HG03378 (cell line): ENCODE data around the gene MITF.

ENCODE experiments used
- ATAC-seq: cut with Tn5 transposase; IDR thresholded peaks from one replicate; pipeline ENCODE4 v1.9.1; 2021; ENCODE audit warnings: mild to moderate bottlenecking, moderate library complexity; ENCODE audit not compliant: unreplicated experiment

Gene MITF

DNA sequence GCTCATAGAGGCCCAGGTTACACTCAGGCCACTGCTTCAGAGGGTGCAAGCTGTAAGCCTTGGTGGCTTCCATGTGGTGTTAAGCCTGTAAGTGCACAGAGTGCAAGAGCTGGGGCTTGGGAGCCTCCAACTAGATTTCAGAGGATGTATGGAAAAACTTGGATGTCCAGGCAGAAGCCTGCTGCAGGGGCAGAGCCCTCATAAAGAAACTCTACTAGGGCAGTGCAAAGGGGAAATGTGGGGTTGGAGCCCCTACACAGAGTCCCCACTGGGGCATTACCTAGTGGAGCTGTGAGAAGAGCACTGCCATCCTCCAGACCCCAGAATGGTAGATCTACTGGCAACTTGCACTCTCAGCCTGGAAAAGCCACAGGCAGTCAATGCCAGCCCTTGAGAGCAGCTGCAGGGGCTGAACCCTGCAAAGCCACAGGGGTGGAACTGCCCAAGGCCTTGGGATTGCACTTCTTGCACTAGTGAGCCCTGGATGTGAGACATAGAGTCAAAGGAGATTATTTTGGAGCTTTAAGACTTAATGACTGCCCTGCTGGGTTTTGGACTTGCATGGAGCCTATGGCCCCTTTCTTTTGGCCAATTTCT, 14.0 kb downstream of the MITF start:
- no peak for ATAC-seq

DNA sequence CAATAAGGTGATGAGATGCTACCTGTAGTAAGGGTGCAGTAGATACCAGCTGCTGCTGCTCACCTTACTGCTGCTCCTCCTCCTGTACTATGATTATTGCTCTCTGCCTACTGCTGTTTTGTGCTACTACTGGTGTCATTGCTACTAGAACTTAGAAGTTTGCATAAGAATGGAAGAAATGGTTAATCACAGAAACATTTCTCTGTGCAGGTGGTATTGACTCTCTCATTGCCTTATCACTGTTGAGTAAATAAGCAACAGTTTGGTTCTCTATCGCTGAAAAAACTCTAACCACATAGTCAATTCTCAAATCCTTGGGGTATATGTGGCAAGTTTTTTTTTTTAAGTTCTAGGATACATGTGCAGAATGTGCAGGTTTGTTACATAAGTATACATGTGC, 16.5 kb downstream of the MITF start:
- ATAC-seq = no peak

DNA sequence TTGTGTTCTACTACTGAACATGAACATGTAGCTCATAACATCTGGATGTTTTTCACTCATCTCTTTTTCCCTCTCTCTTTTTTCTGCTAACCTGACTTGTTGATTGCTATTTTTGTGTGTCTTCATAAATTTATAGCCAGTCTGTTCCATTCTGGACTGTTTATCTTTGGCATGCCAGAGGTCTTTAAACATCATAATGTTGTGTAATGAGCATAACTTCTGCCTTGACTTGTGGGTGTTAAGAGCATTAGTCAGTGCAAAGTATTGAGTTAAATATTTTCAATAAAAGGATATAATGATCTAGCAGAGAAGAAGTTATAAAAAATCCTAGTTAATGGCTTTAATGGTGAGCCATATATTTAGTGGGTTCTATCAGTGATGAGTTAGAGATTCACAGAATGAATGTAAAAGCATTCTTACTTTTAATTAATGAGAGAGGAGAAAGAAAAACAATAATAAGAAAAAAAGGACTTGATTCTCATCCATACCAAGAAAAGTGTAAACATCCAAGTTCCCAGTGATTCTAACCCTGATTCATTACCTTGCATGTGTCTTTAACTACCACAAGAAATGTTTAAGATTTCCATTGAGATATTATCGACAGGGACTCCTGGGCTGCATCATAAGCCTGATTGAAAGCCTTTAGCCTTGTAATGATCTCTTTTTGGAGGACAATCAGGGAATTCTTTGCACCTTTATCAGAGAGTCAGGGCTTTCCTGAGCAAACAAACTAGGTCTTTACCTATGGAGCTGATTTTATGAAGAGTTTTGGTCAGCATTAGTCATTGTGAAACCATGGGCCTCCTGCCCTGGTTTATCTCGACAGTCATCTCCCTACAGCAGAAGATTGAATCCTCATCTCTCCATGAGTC, 22.9 kb downstream of the MITF start:
- ATAC-seq = peak; percentile 55

DNA sequence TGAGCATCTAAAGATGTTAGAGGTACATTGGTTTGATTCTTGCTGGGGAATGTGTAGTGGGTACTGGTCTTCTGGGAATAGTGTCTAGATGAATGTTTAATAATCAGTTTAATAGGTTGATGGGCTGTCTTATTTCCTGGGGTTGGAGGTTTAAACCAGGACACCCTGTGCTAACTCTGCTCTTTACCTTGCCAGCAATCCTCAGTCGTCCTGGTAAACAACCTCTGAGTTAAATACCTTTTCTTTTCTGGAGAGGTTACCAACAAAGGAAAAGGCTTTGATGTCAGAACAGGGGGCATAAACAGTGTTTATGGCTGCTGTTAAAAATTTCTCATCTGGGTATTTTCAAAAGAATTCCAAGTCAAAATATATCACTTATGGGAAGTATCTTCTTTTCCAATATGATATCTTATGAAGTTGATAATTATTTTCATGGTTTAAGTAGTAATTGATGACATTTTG, 23.5 kb downstream of the MITF start:
- no peak for ATAC-seq

DNA sequence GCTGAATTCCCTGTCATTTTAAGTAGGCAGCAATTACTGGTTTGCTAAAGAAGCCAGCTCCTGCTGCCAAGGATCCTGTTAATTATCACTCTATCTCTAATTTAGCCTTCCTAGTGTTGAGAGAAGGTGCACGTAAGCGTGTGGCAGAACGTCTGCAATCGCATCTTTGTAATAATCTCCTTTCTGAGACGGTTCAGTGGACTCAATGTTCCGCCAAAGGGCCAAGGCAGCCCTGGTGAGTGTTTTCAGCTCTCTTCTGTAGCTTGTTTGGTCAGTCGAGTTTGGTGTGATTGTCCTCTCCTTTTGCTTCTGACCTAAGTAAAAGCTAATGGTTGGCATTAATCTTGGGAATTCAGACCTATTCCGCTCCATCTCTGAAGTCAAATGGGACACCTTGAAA, 24.2 kb downstream of the MITF start:
- ATAC-seq = no peak

DNA sequence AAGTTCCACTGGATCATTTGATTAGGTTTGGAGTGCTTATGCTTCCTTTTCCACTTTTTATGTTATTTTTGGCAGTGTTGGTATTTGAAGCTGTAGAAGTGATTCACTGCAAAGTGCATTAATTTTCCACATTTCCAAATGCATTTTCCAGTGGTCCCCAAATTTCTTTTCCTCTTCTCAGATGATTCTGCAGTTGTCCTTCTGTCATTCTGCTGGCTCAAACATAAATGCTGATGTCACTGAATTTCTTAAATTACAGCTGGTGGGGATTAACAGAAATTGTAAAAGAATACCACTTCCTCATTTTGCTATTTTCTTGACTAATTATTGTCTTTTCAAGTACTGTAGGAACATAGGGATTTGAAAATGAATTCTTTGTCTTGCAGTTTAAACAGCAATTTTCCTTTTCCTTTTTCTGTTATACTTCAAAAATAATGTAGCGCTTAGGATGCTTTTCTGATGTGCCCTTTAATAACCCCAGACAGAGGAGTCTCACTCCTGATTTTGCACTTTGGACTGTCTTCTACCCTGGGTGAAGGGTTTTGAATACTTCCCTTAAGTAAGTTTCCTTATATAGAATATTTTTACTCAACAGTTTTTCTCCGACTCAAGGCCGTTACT, 25.0 kb downstream of the MITF start:
- ATAC-seq = peak; percentile 69

DNA sequence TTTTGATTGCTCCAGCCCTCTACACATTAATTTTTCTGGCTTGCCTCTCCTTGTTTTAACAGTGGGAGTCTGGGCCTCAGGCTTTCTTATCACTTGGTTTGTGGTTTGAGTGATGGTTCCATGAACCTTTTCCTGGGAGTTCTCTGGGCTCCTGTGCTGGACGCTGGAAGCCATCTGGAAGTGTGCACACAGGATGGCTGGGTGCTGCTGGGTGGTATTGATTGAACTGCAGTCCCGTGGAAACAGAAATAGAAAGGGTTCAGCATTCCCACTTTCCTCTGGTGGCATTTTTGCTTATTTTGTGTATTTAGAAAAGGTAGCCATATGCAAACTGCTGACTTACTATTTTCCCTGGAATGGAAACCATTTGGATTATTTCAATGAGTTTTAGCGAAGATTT, 25.6 kb downstream of the MITF start:
- ATAC-seq = no peak

DNA sequence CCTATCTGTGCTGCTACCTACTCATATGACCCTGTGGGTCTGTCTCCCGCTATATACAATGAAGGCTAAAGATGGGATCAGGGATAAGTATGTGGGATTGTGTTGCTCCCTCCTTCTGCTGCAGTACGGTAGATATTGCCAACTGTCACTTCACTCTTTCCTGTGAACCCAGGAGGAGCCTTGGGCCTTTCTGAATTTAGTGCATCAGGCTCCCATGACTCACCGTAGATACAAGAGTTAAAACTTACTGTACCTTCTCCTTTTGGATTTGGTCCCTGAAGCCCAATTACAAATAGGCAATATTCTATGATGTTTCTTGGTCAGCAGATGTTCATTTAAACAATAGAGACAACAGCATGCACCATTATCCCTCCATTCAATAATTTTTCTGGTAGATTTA, 27.4 kb downstream of the MITF start:
- no peak for ATAC-seq

DNA sequence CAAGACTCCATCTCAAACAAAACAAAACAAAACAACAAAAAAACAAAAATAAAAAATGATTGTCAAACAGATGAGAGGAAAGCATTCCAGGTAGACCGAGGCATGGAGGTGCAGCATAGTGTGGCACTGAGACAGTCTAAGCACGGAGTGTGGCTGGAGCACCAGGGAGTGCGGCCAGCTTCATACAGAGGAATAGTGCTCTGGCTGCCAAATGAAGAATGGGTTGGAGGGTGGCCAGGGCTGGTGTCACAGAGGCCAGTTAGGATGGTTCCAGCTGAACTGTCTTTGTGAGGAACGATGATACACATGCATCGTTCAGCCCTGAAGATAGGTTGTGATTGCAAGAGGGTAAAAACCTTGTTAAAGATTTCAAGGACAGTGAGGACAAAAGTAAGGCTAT, 28.3 kb downstream of the MITF start:
- no peak for ATAC-seq

DNA sequence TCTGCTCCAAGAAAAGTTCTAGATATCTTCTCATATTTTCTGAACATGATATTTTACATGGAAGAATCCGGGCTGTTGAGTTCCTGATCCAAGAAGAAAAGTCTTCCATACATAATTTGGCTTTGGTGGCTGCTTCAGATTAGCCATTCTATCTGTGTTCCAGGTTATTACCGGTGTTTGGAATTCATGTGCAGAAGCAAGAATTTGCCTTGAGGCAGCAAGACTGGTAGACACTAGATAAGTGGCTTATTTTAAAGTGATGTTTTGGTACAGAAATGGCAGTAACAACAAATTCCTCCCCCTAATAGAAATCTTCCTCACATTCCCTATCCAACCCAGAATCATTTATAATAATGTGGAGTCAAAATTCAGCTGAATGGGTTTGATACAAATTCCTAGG, 29.2 kb downstream of the MITF start:
- no peak for ATAC-seq

DNA sequence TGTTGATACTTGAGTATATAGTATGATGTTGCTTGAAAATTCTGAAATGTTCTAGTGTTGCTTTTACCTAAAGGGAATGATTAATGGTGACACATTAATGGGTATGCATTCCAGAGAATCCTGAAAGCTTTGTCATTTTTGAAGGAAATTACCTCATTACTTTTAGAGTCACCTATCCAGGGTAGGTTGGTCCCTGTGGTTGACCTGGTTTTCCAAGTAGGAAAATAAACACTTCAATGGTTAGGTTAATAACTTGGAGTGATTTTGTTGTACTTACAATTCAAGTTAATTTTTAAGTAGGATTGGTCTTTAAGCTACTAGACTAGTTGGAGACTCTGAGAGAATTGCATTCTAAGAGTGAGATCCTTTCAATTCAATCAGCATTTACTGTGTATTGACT, 31.0 kb downstream of the MITF start:
- no peak for ATAC-seq

DNA sequence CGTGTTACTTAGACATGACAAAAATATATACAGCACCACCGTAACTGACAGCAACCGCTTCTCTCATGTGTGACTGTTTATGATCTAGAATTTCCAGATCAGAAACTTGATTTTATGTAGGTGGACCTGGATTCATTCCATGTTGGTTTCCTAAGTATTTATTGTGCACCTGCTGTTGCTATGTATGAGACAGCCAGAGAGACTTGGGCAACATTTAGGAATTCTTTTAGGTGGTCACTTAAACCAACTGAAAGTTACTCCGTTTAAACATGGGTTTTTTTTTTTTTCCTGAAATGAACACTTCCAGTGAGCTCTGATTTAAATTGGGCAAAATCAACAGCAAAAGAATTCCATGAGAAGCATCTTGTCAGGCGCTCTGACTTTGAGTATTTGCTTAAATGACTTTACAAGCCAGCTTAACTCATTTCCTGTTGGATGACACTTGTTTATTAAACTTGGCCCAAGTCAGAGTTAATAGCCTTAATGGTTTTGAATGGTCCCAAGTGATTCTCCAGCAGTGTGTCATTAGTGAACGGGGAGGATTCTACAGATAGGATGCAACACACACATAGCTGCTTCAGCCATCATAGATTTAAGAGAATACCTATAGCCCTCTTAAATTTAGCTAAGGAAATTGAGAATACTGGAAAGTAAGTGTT, 31.8 kb downstream of the MITF start:
- no peak for ATAC-seq

DNA sequence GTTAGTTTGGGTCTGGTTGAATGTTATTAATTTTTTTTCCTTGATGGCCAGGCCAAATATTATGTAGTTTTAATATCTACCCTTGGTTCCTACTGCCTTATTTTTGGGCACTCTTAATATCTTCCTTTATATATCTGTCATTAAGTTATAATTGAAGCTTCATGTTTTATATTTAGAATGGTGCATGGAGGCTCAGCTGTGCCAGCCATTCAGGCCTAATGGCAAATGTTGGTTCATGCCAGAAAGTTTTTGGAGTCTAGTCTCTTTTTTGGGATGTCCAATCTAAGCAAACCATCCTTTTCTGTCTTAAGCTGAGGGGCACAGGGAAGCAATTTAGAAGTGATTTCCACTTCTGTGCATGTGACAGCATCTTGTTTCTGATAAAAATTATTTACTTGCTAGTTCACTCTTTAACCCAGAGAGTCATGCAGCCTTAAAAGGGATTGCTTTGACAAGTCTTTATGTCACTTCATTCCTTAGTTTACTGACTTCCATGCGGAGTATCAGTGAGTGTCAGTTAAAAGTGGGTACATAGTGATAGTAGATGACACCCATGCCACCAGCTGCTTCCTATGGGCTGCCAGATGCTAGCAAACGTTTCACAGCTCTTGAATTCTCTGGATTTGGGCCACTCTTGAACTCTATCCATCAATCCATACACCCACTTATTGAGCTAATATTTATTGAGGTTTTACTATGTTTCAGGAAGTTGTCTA, 33.0 kb downstream of the MITF start:
- ATAC-seq = no peak

DNA sequence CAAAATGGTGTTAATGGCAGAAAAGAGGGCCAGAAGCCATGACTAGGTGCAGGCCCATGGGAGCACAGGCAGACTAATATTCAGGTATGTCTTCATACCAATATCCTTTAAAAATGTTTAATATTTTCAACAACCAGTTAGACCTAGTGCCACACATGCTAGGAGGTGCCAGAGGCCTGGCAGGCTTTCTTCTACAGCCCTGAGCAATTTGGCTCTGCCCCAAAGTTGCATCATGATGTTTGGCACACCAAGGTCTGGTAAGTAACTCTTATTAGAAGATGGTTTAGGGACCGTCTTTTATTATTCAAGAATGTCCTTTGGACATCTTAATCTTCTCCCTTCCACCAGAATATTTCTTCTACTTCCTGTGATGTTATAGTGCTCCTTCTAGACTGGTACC, 34.8 kb downstream of the MITF start:
- no peak for ATAC-seq

DNA sequence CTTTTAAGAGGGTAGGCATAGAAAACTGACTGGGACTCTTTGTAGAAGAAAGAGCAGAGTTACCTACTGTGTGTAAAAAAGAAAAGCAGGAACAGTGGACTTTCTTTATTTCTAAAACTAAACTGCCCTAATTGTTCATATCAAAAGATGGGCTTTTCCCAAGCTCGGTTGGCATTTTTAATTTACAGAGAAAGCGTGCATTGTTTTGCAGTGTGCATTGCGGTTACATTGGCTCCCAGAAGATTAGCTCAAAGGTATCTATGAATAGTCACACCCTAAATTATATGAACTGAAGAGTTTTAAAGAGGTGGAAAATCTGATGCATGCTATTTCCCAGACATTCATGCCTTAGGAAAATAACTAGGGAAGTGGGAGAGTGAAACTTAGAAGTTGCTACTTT, 36.5 kb downstream of the MITF start:
- ATAC-seq = no peak

DNA sequence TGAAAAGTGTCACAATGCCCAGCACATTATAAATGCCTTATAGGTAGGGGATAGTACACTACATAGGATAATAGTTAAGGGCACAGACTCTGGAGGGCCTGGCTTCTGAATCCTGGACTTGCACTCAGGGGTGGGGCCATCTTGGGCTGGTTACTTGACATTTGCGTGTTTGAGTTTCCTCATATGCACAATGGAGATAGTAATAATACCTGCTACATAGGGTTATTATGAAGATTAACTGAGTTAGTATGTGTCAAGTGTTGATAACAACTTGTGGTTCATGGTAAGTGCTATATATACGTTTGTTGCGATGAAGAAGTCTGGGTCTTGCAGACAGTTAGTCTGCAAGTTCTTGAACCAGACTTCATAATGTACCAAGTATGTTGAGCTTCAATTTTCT, 37.0 kb downstream of the MITF start:
- ATAC-seq = no peak

DNA sequence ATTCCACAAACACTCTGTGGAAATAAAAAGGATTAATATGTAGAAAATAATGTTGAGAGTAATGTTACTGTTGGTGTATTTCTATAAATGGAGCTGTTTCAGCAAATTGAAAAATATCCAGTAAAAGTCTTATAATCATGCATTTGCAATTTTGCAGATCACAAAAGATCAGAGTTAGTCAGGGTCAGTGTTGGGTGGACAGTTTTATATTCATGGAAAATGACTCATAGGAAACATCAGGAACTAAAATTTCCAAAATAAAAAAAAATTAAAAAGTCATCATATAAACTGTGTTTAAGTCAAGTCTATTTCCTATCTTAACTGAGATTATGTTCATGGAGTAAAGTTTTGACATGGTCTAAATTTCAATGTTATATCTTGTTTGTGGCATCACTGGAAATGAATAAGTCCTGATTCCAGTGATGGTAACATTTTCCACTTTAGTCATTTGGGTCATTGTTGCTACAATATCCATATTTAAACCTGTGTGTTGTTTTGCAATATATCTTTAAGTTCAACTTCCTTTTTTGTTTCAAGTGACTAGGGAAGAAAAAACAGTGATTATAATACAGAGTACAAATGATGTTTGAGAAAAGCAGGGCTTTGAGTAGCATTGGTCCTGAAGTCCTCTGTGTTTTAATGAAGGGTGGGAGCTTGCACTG, 37.8 kb downstream of the MITF start:
- no peak for ATAC-seq

DNA sequence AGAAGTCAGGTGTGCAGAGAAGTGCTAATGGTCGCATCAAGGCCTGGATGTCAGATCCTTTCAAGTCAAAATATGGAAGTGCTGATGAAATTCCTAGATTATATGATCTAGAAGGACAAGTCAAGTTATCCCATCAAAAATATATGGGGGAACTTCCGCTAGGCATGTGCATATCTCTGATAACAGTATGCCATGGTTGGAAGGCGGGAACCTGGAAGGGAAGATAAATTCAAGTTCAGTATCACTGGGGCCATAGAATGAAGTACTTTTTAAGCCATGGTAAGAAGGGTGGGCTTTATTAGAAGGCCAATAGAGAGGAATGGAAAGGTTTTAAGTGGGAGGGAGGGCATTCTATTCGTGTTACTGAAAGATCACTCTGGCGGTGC, 38.3 kb downstream of the MITF start:
- ATAC-seq = no peak

DNA sequence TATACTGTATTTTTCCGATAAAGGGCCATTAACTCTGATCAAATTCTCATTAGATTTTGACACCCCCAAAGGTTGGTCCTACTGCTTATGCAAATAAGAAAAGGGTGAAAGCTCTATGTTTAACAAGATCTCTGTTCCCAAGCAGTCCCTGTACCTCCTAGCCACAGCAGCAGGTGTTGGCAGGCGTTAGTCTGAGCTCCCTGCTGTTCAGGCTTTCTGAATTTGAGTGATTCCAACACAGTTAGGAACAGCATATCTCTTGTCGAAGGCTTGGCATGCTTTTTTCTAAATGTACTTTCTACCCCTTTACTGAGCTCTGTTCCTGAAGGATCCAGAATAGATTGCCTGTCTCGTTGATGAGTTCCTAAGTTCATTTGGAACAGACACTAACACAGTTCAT, 42.3 kb downstream of the MITF start:
- no peak for ATAC-seq

DNA sequence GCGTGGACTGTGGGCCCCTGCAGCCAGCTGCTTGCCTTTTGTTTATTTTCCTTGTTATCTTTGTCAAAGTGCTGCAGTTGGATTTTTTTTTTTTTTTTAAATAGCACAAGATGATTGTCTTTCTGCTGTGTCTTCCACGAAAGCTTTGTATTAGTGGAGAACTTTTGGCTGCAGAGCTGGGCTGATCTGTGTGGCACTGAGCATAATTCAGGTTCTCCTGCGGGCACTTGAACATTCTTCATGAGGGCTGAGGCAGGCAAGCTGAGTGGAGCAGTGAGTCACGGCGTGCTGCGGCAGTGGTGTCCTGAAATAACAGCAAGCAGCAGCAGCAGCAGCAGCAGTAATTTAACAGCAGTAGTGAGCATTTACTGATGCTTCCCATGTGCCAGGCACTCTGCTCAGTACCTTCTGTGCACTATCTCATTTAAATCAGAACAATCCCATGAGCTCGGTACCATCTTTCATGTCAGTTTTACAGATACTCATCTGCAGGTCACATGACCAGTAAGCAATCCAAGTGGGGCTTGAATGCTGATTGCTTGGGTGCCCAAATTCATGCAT, 45.8 kb downstream of the MITF start:
- ATAC-seq = no peak
